ENCODE measurements around the gene ADSS1.

- TF ChIP-seq POLR2A (IDR thresholded peaks at IDR 0.05; ENCODE audit: low read length) (no peak), GATA1 (IDR thresholded peaks at IDR 0.05; ENCODE audit: low read depth, low read length) (no peak)
These were observed 47.3 kb downstream of the ADSS1 start for GRCh38 chr14:104771374-104771773.

Data from erythroblast (primary cell).